ENCODE measurements around the gene DGCR2.
"Not testable (repeated sequence)": the region's sequence is repeated elsewhere in the genome, so short reads cannot be mapped to it uniquely, and the experiment has no call there.

Gene DGCR2

DNA sequence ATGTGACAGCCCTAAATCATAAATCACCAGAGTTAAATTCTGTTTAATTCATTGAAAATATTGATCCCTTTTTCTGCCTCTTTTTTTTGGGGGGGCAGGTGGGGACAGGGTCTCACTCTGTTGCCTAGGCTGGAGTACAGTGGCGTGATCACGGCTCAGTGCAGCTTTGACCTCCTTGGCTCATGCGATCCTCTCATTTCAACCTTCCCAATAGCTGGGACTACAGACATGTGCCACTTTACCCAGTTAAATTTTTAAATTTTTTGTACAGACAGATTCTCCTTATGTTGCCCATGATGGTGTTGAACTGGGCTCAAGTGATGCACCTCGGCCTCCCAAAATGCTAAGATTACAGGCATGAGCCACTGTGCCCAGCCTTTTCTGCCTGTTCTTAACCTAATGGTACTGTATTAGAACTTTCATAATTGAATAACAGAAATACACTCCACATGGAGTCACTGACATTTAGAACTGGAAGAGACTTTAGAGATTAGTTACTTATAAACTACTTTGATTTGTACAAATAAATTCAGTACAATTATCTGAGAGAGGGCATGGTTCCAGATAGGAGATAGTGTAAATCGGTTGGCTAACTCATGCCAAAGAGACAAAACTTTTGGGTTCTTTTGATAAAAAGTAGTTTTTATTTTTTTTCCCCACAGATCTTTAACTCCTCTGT, 109.8 kb downstream of the DGCR2 start:
- DNase-seq (ENCODE audit: low read depth in 1 of 2, low spot score in 1 of 2), result no peak

DNA sequence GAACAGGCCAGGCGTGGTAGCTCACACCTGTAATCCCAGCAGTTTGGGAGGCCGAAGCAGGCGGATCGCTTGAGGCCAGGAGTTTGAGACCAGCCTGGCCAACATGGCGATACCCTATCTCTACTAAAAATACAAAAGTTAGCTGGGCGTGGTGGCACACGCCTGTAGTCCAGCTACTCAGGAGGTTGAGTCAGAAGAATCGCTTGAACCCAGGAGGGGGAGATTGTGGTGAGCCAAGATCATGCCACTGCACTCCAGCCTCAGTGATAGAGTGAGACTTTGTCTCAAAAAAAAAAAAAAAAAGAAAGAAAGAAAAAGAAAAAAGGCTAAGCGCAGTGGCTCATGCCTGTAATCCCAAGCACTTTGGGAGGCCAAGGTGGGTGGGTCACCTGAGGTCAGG, 110.6 kb downstream of the DGCR2 start:
- DNase-seq (ENCODE audit: low read depth in 1 of 2, low spot score in 1 of 2), result not testable (repeated sequence)

- no peak for DNase-seq (ENCODE audit: low read depth in 1 of 2, low spot score in 1 of 2)
These were observed 111.1 kb downstream of the DGCR2 start for GRCh38 chr22:19011075-19011474.

DNA sequence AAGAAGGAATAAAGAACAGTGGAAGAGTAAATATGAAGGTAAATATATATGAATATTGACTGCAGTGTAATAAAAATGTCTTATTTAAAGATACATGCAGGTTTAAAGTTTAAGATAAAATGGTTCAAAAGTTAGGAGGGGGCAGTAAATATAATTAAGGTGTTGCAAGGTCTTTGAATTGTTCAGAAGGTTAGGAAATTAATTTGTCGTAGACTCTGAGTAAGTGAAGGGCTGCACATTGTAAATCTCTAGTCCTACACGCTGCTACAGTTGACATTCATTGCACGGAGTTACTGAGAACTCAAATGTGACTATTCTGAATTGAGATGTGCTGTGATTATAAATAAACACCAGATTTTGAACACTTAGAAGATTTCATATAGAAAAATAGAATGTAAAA, 116.3 kb downstream of the DGCR2 start:
- DNase-seq (ENCODE audit: low read depth in 1 of 2, low spot score in 1 of 2), result no peak

GRCh38 chr22:19004471-19004870, 117.7 kb downstream of the DGCR2 start:
- DNase-seq (ENCODE audit: low read depth in 1 of 2, low spot score in 1 of 2), result no peak

DNA sequence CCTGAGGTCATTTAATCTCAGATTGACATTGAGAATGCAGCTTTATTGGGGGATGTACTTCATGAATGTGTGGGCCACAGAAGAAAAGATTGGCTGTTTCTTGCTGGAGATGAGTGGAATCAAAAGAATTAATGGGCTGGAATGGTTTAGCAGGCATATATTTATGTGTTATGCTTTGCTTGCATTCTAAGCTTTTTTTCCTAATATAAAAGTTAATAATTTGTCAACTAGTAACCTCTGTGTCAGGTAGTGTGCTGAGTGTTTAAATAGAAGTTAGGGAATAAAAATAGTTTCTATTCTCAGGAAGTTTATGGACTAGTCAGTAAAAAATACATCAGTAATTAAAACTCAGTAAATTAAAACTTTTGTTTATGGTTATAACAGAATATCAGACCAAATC, 118.7 kb downstream of the DGCR2 start:
- no peak for DNase-seq (ENCODE audit: low read depth in 1 of 2, low spot score in 1 of 2)

GRCh38 chr22:19002684-19003038, 119.6 kb downstream of the DGCR2 start:
- no peak for DNase-seq (ENCODE audit: low read depth in 1 of 2, low spot score in 1 of 2)

DNA sequence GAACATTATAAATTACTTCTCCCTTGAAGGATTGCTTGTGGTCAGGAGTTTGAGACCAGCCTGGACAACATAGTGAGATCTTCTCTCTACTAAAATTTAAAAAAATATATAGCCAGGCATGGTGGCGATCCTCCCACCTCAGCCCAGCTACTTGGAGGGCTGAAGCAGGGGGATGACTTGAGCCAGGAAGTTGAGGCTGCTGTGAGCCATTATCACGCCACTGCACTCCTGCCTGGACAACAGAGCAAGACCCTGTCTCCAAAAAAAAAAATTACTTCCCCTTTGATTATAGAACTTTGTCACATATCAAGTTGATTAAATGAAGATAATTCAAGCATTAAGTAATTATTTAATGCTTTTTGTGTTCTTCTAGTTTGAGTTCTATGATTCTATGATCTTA, 121.0 kb downstream of the DGCR2 start:
- no peak for DNase-seq (ENCODE audit: low read depth in 1 of 2, low spot score in 1 of 2)

DNA sequence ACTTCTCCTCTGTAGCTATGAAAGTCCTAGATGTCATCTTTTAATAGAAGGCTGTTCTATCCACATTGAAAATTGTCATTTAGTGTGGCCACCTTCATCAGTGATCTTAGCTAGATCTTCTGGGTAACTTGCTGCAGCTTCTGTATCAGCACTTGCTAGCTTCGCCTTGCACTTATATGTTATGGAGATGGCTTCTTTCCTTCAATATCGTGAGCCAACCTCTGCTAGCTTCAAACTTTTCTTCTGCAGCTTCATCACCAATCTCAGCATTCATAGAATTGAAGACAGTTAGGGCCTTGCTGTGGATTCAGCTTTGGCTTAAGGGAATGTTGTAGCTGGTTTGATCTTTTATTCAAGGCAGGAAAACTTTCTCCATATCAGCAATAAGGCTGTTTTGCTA, 122.1 kb downstream of the DGCR2 start:
- not testable (repeated sequence) for DNase-seq (ENCODE audit: low read depth in 1 of 2, low spot score in 1 of 2)

DNA sequence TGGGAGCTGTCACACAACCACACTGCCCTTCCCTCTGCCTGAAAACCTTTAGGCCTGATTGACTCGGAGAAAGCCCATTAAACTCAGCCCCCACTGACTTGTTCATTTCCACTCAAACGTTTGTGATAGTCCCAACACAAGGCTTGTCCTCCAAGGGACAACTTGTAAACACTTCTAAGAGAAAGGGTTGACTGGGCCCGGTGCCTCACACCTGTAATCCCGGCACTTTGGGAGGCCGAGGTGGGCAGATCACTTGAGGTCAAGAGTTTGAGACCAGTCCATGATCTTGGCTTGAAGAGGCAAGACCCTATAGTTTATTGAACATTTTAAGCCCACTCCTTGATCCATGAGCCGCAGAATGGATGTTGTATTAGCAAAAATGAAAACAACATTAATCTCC, 122.8 kb downstream of the DGCR2 start:
- no peak for DNase-seq (ENCODE audit: low read depth in 1 of 2, low spot score in 1 of 2)

DNA sequence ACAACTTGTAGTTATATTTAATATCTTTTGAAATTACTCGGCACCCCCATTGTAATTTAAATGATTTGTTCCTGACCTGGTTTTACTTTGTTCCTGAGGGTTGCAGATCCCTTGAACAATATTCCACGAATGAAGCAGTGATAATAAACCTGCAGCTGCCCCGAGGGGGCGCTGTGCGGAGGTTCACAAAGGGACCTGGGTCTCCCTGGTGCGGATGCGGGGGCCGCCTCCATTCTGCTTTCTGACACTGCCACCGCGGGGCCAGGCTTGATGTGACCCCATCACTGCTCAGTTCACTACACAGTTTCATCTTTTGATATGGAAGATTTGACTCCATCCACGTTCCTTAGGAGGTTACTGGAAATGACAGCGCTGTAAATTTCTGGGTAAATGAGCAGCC, 123.2 kb downstream of the DGCR2 start:
- DNase-seq (ENCODE audit: low read depth in 1 of 2, low spot score in 1 of 2), result no peak

GRCh38 chr22:18997925-18998315, 124.3 kb downstream of the DGCR2 start:
- DNase-seq (ENCODE audit: low read depth in 1 of 2, low spot score in 1 of 2), result no peak

- no peak for DNase-seq (ENCODE audit: low read depth in 1 of 2, low spot score in 1 of 2)
These were observed 124.8 kb downstream of the DGCR2 start for GRCh38 chr22:18997306-18997924.

DNA sequence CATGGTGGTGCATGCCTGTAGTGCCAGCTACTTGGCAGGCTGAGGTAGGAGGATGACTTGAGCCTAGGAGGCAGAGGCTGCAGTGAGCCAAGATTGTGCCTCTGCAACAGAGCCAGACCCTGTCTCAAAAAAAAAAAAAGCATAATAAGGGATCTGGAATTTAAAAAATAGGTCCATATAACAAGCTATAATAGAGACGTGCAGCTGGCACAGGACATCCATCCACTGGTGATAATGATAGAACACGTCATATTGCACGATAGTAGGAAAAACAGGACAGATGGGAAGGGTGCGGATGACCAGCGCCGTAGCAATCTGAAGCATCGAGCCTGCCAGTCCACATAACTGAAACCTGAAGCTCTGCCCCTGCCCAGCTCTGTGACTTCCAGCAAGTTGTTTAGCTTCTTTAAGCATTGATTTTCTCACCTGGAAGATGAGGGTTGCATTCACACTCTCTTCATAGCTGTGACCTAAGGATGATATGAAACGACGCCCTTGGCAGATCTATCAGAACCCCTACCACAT, 125.8 kb downstream of the DGCR2 start:
- no peak for DNase-seq (ENCODE audit: low read depth in 1 of 2, low spot score in 1 of 2)

- no peak for DNase-seq (ENCODE audit: low read depth in 1 of 2, low spot score in 1 of 2)
These were observed 126.9 kb downstream of the DGCR2 start for GRCh38 chr22:18995327-18995711.

DNA sequence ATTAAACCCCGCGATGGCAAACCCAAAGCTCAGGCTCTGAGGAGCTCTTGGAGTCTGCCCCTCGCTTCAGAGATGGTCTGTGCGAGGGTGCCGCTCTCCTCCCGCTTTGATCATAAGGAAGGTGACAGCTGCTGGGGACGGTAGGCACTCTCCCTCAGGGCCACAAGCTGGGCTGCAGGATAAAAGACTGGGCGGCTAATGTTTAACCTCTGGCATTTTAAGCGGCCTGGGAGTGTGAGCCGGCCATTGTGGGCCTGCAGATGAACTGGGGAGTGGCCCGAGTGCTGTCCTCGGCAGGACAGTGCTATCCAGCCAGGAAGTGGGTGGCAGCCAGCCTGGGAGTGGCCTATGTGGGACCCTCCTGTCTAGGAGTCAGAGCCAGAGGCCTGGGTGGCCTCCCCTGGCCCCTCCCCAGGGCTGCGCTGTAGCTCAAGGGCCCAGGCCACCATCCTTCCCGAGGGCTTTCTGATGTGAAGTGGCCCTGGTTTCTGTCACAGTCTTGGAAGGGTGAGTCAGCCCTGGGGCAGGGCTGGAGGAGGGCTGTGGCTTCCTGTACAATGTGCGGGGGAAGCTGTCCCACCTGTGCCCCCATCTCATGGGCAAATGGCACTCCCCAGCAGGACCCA, 127.4 kb downstream of the DGCR2 start:
- DNase-seq (ENCODE audit: low read depth in 1 of 2, low spot score in 1 of 2), result no peak

- no peak for DNase-seq (ENCODE audit: low read depth in 1 of 2, low spot score in 1 of 2)
These were observed 128.2 kb downstream of the DGCR2 start for GRCh38 chr22:18994056-18994455.

GRCh38 chr22:18992543-18993198, 129.5 kb downstream of the DGCR2 start:
- no peak for DNase-seq (ENCODE audit: low read depth in 1 of 2, low spot score in 1 of 2)

- no peak for DNase-seq (ENCODE audit: low read depth in 1 of 2, low spot score in 1 of 2)
These were observed 130.3 kb downstream of the DGCR2 start for GRCh38 chr22:18991821-18992442.

GRCh38 chr22:18991138-18991432, 131.1 kb downstream of the DGCR2 start:
- no peak for DNase-seq (ENCODE audit: low read depth in 1 of 2, low spot score in 1 of 2)

DNA sequence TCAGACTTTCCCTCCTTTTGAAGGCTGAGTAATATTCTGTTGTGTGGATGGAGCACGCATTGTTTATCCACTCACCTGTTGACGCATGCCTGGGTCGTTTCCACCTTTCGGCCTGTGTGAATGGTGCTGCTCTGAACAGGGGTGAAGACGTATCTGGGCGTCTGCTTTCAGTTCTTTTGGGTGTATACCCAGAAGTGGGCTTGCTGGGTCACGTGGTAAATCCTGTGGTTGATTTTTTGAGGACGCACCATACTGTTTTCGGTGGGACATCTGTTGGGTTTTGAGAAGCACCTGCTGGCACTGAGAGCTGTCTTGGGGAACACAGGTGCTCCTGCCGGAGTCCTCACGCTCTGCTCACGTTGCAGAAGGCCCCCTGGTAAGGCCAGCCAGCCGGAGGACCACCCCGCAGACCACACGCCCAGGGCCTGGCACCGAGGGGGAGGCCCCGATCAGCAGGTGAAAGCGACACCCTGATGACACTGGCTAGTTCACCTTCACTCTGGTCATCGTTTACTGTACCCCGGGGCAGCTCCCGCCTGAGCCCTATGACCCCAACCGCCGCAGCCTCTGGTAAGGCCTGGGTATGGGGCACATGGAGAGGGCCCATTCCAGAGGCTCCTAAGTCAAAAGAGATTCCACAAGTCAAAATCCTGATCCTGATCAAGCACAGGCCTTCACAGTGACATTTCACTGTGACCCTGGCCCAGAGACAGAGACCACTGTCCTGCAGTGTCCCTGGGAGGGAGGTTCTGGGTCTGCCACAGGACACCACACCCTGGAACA, 131.7 kb downstream of the DGCR2 start:
- DNase-seq (ENCODE audit: low read depth in 1 of 2, low spot score in 1 of 2), result no peak

Measured in activated CD4-positive, alpha-beta T cell treated with anti-CD3 and anti-CD28 coated beads, Interleukin-2, amount 50 U/mL, for 24 hours (primary cell).